Stimulated activated CD8-positive, alpha-beta memory T cell treated with anti-CD3 and anti-CD28 coated beads, Interleukin-4, amount 100 ng/mL, for 1 hour (primary cell): ENCODE results near the gene DNAJA4.

Source experiments
- DNase-seq, 2 donors: peaks; one replicate each; pipeline ENCODE4 v3.0.0-alpha.2; 2020; ENCODE audit warnings: low read depth in 2 of 2, low spot score in 1 of 2

The DNAJA4 gene

GRCh38 chr15:78276064-78276943 is 11.9 kb downstream of the DNAJA4 start:
- no peak for DNase-seq

- DNase-seq = no peak
Observed at GRCh38 chr15:78280319-78281072, 16.1 kb downstream of the DNAJA4 start.

GRCh38 chr15:78282324-78282723 is 18.0 kb downstream of the DNAJA4 start:
- DNase-seq = no peak

- DNase-seq = no peak
Observed at GRCh38 chr15:78284758-78285157, 20.4 kb downstream of the DNAJA4 start.

- no peak for DNase-seq
Observed at GRCh38 chr15:78290222-78290621, 25.9 kb downstream of the DNAJA4 start.

- no peak for DNase-seq
Observed at GRCh38 chr15:78291052-78291451, 26.7 kb downstream of the DNAJA4 start.

DNA sequence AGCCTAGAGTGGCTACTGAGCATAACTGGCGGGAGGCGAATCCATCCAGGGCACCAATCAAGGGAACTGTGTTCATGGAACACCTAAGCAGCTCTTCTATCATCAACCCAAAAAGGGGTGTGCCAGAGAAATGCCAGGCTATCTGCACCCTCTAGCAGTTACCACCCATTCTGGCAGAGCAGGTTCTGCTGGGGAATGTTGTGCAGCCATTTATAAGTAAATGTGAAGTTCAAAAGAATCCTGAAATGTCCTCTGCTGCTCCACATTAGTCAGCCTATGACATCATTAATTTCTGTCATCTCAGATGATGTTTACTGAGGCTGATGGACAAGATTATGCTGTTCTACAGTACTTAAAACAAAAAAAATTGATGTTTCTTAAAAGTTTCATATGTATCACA is 27.3 kb downstream of the DNAJA4 start:
- DNase-seq = no peak

DNA sequence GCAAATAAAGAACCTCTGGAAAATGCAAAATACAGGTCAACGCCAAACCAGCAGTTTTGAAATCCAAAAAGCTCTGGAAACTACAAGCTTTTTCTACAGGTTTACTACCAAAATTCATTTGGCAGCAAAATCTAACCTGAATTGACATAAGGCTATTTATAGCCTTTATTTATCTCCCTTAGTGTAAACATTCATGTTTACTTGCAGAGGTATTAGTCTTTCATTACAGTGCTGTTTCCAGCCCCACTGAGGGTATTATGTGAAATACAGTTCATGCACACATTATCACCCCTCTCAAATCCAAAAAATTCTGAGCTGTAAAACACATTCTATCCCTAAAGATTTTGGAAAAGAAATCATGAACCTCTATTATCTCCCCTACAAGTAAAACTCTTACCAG is 27.9 kb downstream of the DNAJA4 start:
- DNase-seq = no peak

GRCh38 chr15:78299101-78299930 is 35.0 kb downstream of the DNAJA4 start, which contains the start of gene SKIC8:
TSS of gene SKIC8 (minus strand) at chr15:78299609. CDS start at chr15:78295686, 3,923 bp downstream.
- DNase-seq = peak; percentile 66 to 76

DNA sequence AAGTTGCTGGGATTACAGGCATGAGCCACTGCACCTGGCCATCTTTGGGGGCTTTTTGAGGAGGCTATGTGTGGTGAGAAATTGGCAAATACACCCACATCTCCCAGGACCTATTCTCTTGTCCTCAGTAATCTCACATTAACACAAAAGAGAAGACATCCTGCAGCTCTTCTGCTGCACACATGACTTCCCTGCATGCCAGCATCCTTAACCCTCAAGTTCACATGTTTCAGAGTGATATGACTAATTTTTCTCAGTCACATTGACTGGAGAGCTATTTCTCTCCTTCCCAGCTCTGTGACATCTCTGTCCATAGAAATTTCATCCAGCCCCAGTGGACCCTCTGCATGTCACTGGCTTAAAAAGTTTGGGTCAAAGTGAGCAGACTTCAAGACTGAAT is 37.0 kb downstream of the DNAJA4 start:
- no peak for DNase-seq

DNA sequence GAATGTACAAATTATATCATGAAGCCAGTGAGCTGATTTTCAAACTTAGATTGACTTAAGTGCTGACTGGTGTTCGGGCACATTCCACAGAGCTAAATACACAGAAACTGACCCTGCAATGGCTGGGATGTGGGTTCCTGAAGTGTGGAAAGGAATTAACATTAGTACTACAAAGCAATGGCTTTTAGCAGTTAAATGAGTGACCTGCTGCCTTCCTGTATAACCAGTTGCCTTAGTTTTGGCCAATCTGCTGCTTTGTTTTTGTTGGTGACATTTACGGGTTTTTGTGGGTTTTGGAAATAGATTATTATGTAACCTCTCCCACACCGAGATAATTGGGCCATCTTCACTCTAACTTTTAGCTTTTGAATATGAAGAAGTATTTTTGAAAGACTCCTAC is 37.5 kb downstream of the DNAJA4 start:
- DNase-seq = no peak

DNA sequence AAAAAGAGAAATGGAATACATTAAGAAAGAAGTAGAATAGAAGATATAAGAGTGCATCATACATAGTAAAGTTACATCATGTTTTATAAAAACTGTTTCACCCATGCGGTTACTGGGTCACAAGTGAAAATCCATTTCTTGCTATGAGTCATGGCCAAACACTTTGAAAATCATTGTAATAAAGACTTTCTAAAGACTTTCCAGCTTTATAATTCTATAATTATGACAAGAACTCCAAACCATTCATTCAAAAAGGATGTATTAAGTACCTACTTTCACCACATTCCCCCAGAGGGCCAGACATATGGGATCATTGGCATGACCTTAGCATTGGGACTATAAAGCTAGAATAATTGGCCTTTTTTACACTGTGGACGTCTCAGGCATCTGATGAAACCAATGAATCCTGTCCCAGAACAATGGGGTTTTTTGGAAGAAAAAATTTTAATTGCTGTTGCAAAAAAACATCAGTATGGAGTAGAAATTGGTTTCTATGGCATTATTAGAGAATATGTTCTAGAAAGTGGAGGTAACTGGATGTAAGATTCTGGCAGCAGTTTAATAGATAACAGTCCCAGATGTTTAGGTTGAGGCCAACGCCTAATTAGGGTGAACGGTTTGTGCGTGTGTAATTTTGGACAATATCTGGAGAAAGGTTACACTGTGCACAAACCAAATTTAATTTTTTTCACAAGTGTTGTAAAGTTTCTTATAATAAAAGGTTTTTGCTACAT is 38.4 kb downstream of the DNAJA4 start:
- no peak for DNase-seq

GRCh38 chr15:78304216-78305066 is 40.1 kb downstream of the DNAJA4 start:
- no peak for DNase-seq

DNA sequence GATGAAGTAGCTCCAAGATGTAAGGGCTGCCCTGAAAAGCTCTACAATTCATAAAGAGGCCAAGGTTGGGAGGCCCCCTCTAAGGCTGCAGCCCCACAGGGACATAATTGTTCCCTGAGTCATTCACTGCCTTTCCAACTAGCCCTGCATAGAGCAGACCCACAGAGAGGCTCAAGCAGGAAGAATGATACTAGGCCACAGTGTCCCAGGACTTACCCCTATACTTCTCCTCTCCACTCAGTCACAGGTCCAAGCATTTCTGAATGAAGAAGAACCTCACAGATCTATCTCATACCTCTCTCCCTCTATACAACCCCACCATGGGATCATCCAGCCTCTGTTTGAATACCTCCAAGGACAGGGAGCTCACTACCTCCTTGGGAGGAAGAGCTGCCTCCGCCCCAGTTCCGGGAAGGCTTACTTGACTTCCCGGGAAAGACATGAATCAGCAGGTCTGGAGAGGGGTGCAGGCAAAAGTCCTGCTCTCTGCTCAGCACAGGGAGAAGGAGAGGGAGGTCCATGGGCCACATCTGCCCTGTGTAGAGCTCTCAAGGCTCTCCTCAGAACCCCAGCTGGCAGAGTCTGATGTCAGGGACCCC is 41.9 kb downstream of the DNAJA4 start:
- DNase-seq = no peak

DNA sequence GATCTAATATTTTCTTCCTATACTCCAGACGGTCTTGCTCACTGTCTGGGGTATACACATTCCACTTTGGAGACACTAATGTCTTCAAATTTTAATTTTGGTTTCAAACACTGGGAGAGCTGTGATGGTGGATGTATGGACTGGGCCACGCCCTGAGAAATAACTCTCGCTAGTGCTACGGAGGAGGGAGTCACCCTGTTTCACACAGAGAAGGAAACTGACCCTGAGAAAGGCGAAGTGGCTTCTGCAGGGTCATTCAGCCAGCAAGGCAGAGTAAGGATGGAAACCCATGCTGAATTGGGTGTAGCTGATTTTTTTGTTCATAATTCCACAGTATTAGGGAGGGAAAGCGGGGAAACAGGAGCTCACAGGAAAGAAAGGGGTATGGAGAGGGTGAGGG is 43.6 kb downstream of the DNAJA4 start:
- DNase-seq = no peak

GRCh38 chr15:78308422-78309032 is 44.2 kb downstream of the DNAJA4 start:
- DNase-seq = no peak

DNA sequence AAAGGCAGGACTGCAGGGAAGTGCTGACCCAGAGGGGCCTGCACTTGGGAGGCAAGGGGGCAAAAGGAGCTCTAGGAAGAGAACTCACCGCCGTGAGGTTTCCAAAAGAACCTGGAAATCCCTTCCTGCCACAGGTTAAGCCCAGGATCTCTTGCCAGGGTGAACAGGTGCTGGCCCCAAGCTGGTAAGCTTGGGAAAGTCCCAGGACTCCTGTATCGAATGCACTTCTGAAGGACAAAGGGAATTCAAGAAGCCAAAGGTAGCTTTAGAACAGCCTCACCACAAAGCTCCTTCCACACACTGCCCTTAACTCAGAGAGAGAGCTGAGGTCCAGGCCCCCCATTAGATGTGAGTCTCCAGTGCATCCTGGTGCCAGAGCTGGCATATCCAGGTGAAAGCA is 46.9 kb downstream of the DNAJA4 start:
- no peak for DNase-seq

DNA sequence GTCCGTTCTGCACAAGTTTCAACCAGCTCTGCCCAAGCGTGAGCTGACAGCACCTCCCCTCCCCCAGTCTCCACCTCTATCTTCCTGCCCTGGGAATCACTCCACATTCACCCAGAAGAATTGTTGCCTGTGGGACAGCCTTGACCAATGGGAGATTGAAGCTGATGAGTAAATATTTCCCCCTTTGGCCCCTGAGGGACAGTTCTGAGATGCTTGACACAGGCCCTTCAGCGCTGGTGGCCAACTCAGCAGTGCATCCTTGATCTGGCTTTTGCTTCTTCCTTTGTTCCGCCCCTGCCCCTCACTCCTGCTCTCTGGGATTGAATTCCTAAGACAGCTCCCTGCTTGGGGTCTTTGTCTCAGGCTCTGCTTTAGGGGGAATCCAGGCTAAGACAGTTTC is 48.2 kb downstream of the DNAJA4 start:
- DNase-seq = no peak

DNA sequence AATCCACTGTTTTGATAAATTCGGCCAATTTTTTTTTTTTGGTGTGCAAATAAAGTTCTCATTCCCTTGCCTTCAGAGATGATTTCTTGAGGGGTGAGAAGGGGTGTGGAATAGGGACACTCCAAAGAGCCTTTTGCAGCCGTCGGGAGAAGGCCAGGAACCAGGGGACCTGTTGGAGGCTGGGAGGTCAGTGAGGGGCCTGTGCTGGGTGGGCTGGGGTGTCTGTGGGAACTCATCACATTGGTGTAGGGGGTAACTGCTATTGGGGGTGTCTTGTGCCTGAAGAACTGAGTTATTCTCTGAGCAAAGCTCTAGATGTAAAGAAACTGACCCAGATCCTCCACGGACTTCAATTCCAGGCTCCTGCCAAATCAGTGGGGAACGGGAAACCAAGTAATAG is 48.6 kb downstream of the DNAJA4 start:
- no peak for DNase-seq
